HG02759 (cell line): Measurements from ENCODE around the gene HRCT1.
"Not testable (repeated sequence)": the region's sequence is repeated elsewhere in the genome, so short reads cannot be mapped to it uniquely, and the experiment has no call there.

Experiments used
- ATAC-seq: cut with Tn5 transposase; IDR thresholded peaks from one replicate; pipeline ENCODE4 v1.9.1; 2021; ENCODE audit warnings: mild to moderate bottlenecking, moderate library complexity; ENCODE audit not compliant: unreplicated experiment

HRCT1 gene

GRCh38 chr9:35892051-35892450, 14.0 kb upstream of the HRCT1 start:
- ATAC-seq, result no peak

GRCh38 chr9:35896570-35896969, 9.4 kb upstream of the HRCT1 start:
- ATAC-seq, result no peak

- ATAC-seq, result not testable (repeated sequence)
These were observed 8.5 kb upstream of the HRCT1 start for GRCh38 chr9:35897376-35898099.

- ATAC-seq, result no peak
These were observed 7.7 kb upstream of the HRCT1 start for GRCh38 chr9:35898337-35898736.

- ATAC-seq, result no peak
These were observed 7.0 kb upstream of the HRCT1 start for GRCh38 chr9:35899021-35899420.

- ATAC-seq, result no peak
These were observed 3.0 kb upstream of the HRCT1 start for GRCh38 chr9:35903049-35903448.

- ATAC-seq, result no peak
These were observed 1.7 kb upstream of the HRCT1 start for GRCh38 chr9:35904338-35904737.

- ATAC-seq, result no peak
These were observed 786 bp upstream of the HRCT1 start for GRCh38 chr9:35905051-35905781.

GRCh38 chr9:35906923-35907699, 1.1 kb downstream of the HRCT1 start:
- ATAC-seq, result no peak

- ATAC-seq, result no peak
These were observed 1.9 kb downstream of the HRCT1 start for GRCh38 chr9:35907711-35908503.

GRCh38 chr9:35908504-35909125, 2.6 kb downstream of the HRCT1 start:
- ATAC-seq, result no peak

GRCh38 chr9:35909274-35909673, 3.3 kb downstream of the HRCT1 start, which contains the start of gene SPAAR:
Gene SPAAR (plus strand): TSS chr9:35909490. CDS start chr9:35910464, 974 bp downstream.
- ATAC-seq, result no peak

- ATAC-seq, result no peak
These were observed 3.9 kb downstream of the HRCT1 start for GRCh38 chr9:35909687-35910612.

- no peak for ATAC-seq
These were observed 4.8 kb downstream of the HRCT1 start for GRCh38 chr9:35910613-35911359.

- ATAC-seq, result no peak
These were observed 5.7 kb downstream of the HRCT1 start for GRCh38 chr9:35911690-35912089.

GRCh38 chr9:35912791-35913400, 6.9 kb downstream of the HRCT1 start:
- no peak for ATAC-seq

GRCh38 chr9:35913429-35913828, 7.4 kb downstream of the HRCT1 start:
- not testable (repeated sequence) for ATAC-seq

- ATAC-seq, result no peak
These were observed 8.4 kb downstream of the HRCT1 start for GRCh38 chr9:35914301-35914807.
